HepG2 (cell line): ENCODE results near the gene ASCC2. TPM values are rescaled to one million over a fixed set of nuclear protein-coding genes. Genes with fewer than 3 reads are reported as not detected.

ENCODE experiments used
- ATAC-seq: fragments of 200-7000 bp; cut with Tn5 transposase; 3 replicates; pipeline ENCODE4 v1.9.1; 2020; ENCODE audit warnings: mild to moderate bottlenecking, moderate library complexity
- BruUV-seq: library from RNA; stranded (reverse); fragments of 400-500 nt; replicated peaks from 2 replicates; lab custom pipeline; 2021; lab: Mats Ljungman, UMichigan
- CTCF ChIA-PET: fragments of 300-600 bp; formaldehyde crosslinking; extraction: SDS; loops from one replicate; lab custom pipeline; 2021; ENCODE audit warnings: low total read pairs, inconsistent platforms, low intra/inter-chr PET ratio; lab: Yijun Ruan, JAX
- POLR2A ChIA-PET: fragments of 350-600 bp; sonication (Branson Sonifier 250); formaldehyde crosslinking; loops from one replicate; lab custom pipeline; 2020; ENCODE audit warnings: antibody characterized with exemption, inconsistent platforms; lab: Yijun Ruan, JAX
- DNase-seq: peaks from one replicate; pipeline ENCODE4 v3.0.0-alpha.2; 2015; ENCODE audit warnings: low spot score
- FAIRE-seq: peaks from 3 replicates; lab custom pipeline; 2011; peaks lifted over from hg19 to GRCh38; lab: Jason Lieb, UNC
- H2AFZ ChIP-seq: one replicate; pipeline ENCODE4 v1.6.1; 2011; ENCODE audit warnings: low read length, inconsistent platforms
- H3K27ac ChIP-seq: fragments of 300-600 bp; 3 replicates; pipeline ENCODE4 v1.8.0; 2011; ENCODE audit warnings: mixed run types, mild to moderate bottlenecking, mixed read lengths, low read length, inconsistent platforms; ENCODE audit not compliant: insufficient read depth; ENCODE audit errors: extremely low read length
- H3K27me3 ChIP-seq, 2 experiments: fragments of 200-600 bp in 1 of 2; 2 replicates in 1 of 2; 3 replicates in 1 of 2; pipeline versions ENCODE4 v1.6.0 to v1.8.0; 2011; ENCODE audit warnings: low read length in 2 of 2, mild to moderate bottlenecking in 2 of 2, moderate library complexity in 2 of 2, inconsistent platforms in 1 of 2; ENCODE audit not compliant: insufficient read depth in 2 of 2, control insufficient read depth in 1 of 2
- H3K36me3 ChIP-seq, 2 experiments: fragments of 200-600 bp in 1 of 2; replicated peaks in 1 of 2; 2 replicates in 1 of 2; 3 replicates in 1 of 2; pipeline versions ENCODE4 v1.5.1 to v1.8.0; 2011; ENCODE audit warnings: low read length in 2 of 2, inconsistent platforms in 1 of 2; ENCODE audit not compliant: insufficient read depth in 2 of 2, control insufficient read depth in 1 of 2
- H3K4me1 ChIP-seq: 2 replicates; pipeline ENCODE4 v1.5.1; 2012; ENCODE audit warnings: low read length, inconsistent platforms; ENCODE audit not compliant: insufficient read depth
- H3K4me2 ChIP-seq: 2 replicates; pipeline ENCODE4 v1.6.0; 2011; ENCODE audit warnings: low read depth, low read length, inconsistent platforms
- H3K4me3 ChIP-seq, 3 experiments: fragments of 200-600 bp in 1 of 3; sonication (generic), shearing (Covaris generic) in 1 of 3; replicated peaks in 1 of 3; 2 replicates each; pipeline ENCODE4 v1.5.1; 2011 to 2016; ENCODE audit warnings: low read length in 3 of 3, inconsistent platforms in 2 of 3, low read depth in 2 of 3, mild to moderate bottlenecking in 2 of 3, control low read depth in 1 of 3, mixed read lengths in 1 of 3; ENCODE audit not compliant: insufficient read depth in 1 of 3
- H3K79me2 ChIP-seq: one replicate; pipeline ENCODE4 v1.6.1; 2011; ENCODE audit warnings: low read length, inconsistent platforms; ENCODE audit not compliant: insufficient read depth
- H3K9ac ChIP-seq: 2 replicates; pipeline ENCODE4 v1.6.0; 2011; ENCODE audit warnings: mild to moderate bottlenecking, low read depth, low read length, inconsistent platforms; ENCODE audit not compliant: insufficient read depth
- H3K9me3 ChIP-seq: 2 replicates; pipeline ENCODE4 v1.5.1; 2012; ENCODE audit warnings: mild to moderate bottlenecking, low read length
- H4K20me1 ChIP-seq: 2 replicates; pipeline ENCODE4 v1.6.0; 2011; ENCODE audit warnings: inconsistent platforms, mild to moderate bottlenecking, low read length, moderate library complexity; ENCODE audit not compliant: insufficient read depth
- DZIP1 ChIP-seq: sonication (generic); formaldehyde crosslinking; IDR thresholded peaks from 2 replicates; pipeline ENCODE4 v1.5.0; 2020; ENCODE audit warnings: mild to moderate bottlenecking, missing genetic modification reagents
- HBP1 ChIP-seq: IDR thresholded peaks from 2 replicates; pipeline ENCODE4 v1.6.1; 2016; ENCODE audit warnings: low read depth, control low read depth
- IKZF1 ChIP-seq: fragments of 450-650 bp; IDR thresholded peaks from 2 replicates; pipeline ENCODE4 v1.7.1; 2016
- LCORL ChIP-seq, 2 experiments: fragments of 450-650 bp in 1 of 2; sonication (generic) in 1 of 2; formaldehyde crosslinking in 1 of 2; IDR thresholded peaks; 2 replicates each; pipeline versions ENCODE4 v1.5.0 to v1.6.1; 2017 to 2020; ENCODE audit warnings: antibody characterized with exemption in 1 of 2, missing genetic modification reagents in 1 of 2
- MBD4 ChIP-seq: IDR thresholded peaks from 2 replicates; pipeline ENCODE4 v1.6.1; 2012; ENCODE audit warnings: low read length, inconsistent platforms, borderline replicate concordance
- PPARG ChIP-seq: conservative IDR thresholded peaks from 2 replicates; pipeline ENCODE4 v1.6.1; 2016; ENCODE audit warnings: missing biosample characterization, missing genetic modification reagents
- PREB ChIP-seq: sonication (generic); formaldehyde crosslinking; IDR thresholded peaks from 2 replicates; pipeline ENCODE4 v1.4.0; 2020; ENCODE audit warnings: missing genetic modification reagents
- PTBP1 ChIP-seq: fragments of 200-400 bp; formaldehyde crosslinking; IDR thresholded peaks from 2 replicates; pipeline ENCODE4 v1.6.1; 2018; ENCODE audit warnings: low read length, low read depth; ENCODE audit not compliant: poor library complexity, severe bottlenecking
- SP140L ChIP-seq: sonication (generic); formaldehyde crosslinking; IDR thresholded peaks from 2 replicates; pipeline ENCODE4 v1.4.0; 2020; ENCODE audit warnings: missing genetic modification reagents, borderline replicate concordance
- STAG1 ChIP-seq: sonication (generic); formaldehyde crosslinking; IDR thresholded peaks from 2 replicates; pipeline ENCODE4 v1.4.0; 2020; ENCODE audit warnings: missing genetic modification reagents
- ZBTB3 ChIP-seq: sonication (generic); formaldehyde crosslinking; IDR thresholded peaks from 2 replicates; pipeline ENCODE4 v1.4.0; 2020; ENCODE audit warnings: low read depth, mild to moderate bottlenecking, moderate library complexity, missing genetic modification reagents, borderline replicate concordance
- ZFP41 ChIP-seq: sonication (generic); formaldehyde crosslinking; IDR thresholded peaks from 2 replicates; pipeline ENCODE4 v1.4.0; 2020; ENCODE audit warnings: mild to moderate bottlenecking, missing genetic modification reagents, borderline replicate concordance
- ZNF274 ChIP-seq: sonication (generic); formaldehyde crosslinking; IDR thresholded peaks from 2 replicates; pipeline ENCODE4 v1.5.1; 2020; ENCODE audit warnings: mild to moderate bottlenecking, missing genetic modification reagents
- ZNF33B ChIP-seq: sonication (generic); formaldehyde crosslinking; IDR thresholded peaks from 2 replicates; pipeline ENCODE4 v1.5.1; 2020; ENCODE audit warnings: mild to moderate bottlenecking, missing genetic modification reagents
- ZNF343 ChIP-seq: sonication (generic); formaldehyde crosslinking; IDR thresholded peaks from 2 replicates; pipeline ENCODE4 v1.4.0; 2020; ENCODE audit warnings: mild to moderate bottlenecking, missing genetic modification reagents
- ZNF652 ChIP-seq: IDR thresholded peaks from 2 replicates; pipeline ENCODE4 v1.6.1; 2016; ENCODE audit warnings: low read depth, borderline replicate concordance
- ZZZ3 ChIP-seq: sonication (generic); formaldehyde crosslinking; IDR thresholded peaks from 2 replicates; pipeline ENCODE4 v1.4.0; 2020; ENCODE audit warnings: missing genetic modification reagents, mild to moderate bottlenecking, borderline replicate concordance
- WGBS: methylation state at CpG from one replicate; pipeline ENCODE4 v1.1.6; 2017; ENCODE audit warnings: low lambda C conversion rate; 5-methylcytosine and 5-hydroxymethylcytosine counted together
- in situ Hi-C: cut with HindIII; loops from 2 replicates; pipeline ENCODE4 v1.10.0; 2017; ENCODE audit warnings: low pct_unique_long_range_greater_than_20kb; ENCODE audit not compliant: extremely low pct_ligation_motif_present
- intact Hi-C: fragments of 100-400 bp; cut with micrococcal nuclease; formaldehyde crosslinking; loops from one replicate; pipeline ENCODE4 v1.10.0; 2022; ENCODE audit not compliant: unreplicated experiment
- polyA plus RNA-seq, 8 experiments: library from polyadenylated mRNA; depleted of rRNA in 3 of 8; stranded (reverse) in 7 of 8; unstranded in 1 of 8; fragments of >200 nt; fragmentation: Illumina TruSeq in 4 of 8; extraction: Trizol in 4 of 8; gene quantifications; 2 replicates each; pipeline versions ENCODE4 v1.2.1 to v1.2.3, GENCODE V29; 2011 to 2016; ENCODE audit warnings: low read depth in 4 of 8, missing spikeins in 1 of 8, mixed read lengths in 1 of 8; ENCODE audit not compliant: insufficient read depth in 1 of 8
- total RNA-seq, 5 experiments: library from RNA; depleted of rRNA; stranded (reverse); fragments of >200 nt; fragmentation: Illumina TruSeq; extraction: Trizol; gene quantifications; 2 replicates each; pipeline ENCODE4 v1.2.3, GENCODE V29; 2016; ENCODE audit warnings: low read depth in 1 of 5
- TF ChIP-seq, protein P1 (sequence below): sonication (generic); formaldehyde crosslinking; conservative IDR thresholded peaks from 2 replicates; pipeline ENCODE4 v1.4.0; 2020; ENCODE audit warnings: missing genetic modification reagents

The ASCC2 gene
- total and polyA plus RNA-seq, 2 of the 13 experiments (the other 11 are each of a cell fraction or from before 2014, with no cell fraction given): 26.2 to 26.3 TPM

- H3K4me1 ChIP-seq: peaks cover 26% of the 10 kb centered on the region
- DNase-seq (peak; percentile 23), FAIRE-seq (no peak), ATAC-seq (peak; percentile 86)
- CTCF ChIA-PET: no interaction called here
- H3K4me3 ChIP-seq: peak overlapping the region in 2 of 3 experiments; percentile 28 to 48; a peak in 5 of 6 replicates
- H3K79me2 ChIP-seq: no peaks in the 10 kb centered on the region
- intact Hi-C loops: no loop called here
- no peaks in the 10 kb centered on the region for H3K36me3 ChIP-seq
- H2AFZ ChIP-seq: peak overlapping the region; percentile 4
- no peaks in the 10 kb centered on the region for H4K20me1 ChIP-seq
- WGBS: 2% methylated on average over 5 of the region's 5 CpGs
- no peaks in the 10 kb centered on the region for H3K9me3 ChIP-seq
- H3K27ac ChIP-seq: no peak overlapping the region
- POLR2A ChIA-PET: interaction anchor here (3.8 kb wide), 1 partner anchor 11 kb away, joined by 19 read pairs; the partner anchor contains the start of gene MTMR3
- no TSS peak for BruUV-seq
- in situ Hi-C loops: no loop called here
- peaks cover 0 to 5% of the 10 kb centered on the region in 2 experiments; a peak in 2 of 5 replicates for H3K27me3 ChIP-seq
- H3K9ac ChIP-seq: peak overlapping the region; percentile 19; the same call in 1 of the 2 replicates
- peak overlapping the region; percentile 70 for H3K4me2 ChIP-seq
- TF ChIP-seq, protein P1, sequence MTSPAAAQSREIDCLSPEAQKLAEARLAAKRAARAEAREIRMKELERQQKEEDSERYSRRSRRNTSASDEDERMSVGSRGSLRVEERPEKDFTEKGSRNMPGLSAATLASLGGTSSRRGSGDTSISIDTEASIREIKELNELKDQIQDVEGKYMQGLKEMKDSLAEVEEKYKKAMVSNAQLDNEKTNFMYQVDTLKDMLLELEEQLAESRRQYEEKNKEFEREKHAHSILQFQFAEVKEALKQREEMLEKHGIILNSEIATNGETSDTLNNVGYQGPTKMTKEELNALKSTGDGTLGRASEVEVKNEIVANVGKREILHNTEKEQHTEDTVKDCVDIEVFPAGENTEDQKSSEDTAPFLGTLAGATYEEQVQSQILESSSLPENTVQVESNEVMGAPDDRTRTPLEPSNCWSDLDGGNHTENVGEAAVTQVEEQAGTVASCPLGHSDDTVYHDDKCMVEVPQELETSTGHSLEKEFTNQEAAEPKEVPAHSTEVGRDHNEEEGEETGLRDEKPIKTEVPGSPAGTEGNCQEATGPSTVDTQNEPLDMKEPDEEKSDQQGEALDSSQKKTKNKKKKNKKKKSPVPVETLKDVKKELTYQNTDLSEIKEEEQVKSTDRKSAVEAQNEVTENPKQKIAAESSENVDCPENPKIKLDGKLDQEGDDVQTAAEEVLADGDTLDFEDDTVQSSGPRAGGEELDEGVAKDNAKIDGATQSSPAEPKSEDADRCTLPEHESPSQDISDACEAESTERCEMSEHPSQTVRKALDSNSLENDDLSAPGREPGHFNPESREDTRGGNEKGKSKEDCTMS (CRISPR knock-in tag): no peak
- TF ChIP-seq ZZZ3 (CRISPR knock-in tag) (no peak), LCORL (IDR thresholded peaks at IDR 0.05) (no peak), LCORL (CRISPR knock-in tag; IDR thresholded peaks at IDR 0.05) (no peak), DZIP1 (no peak), PPARG (no peak), ZNF274 (no peak), ZNF652 (CRISPR knock-in tag) (no peak), ZBTB3 (CRISPR knock-in tag) (no peak), ZNF33B (CRISPR knock-in tag) (no peak), HBP1 (CRISPR knock-in tag) (no peak), MBD4 (no peak), ZFP41 (CRISPR knock-in tag) (no peak), PTBP1 (no peak), SP140L (CRISPR knock-in tag) (no peak), STAG1 (no peak), IKZF1 (no peak), PREB (no peak), ZNF343 (CRISPR knock-in tag) (no peak)
Observed at GRCh38 chr22:29871684-29872083, 33.6 kb upstream of the ASCC2 start.
